Measurements from ENCODE around the gene CAPN2. TPM values are rescaled to one million over a fixed set of nuclear protein-coding genes. Genes with fewer than 3 reads are reported as not detected.
"Not testable (repeated sequence)": the region's sequence is repeated elsewhere in the genome, so short reads cannot be mapped to it uniquely, and the experiment has no call there.

Gene CAPN2
- polyA plus RNA-seq, 3 donors = 177 to 223 (median 191) TPM

- no peak for DNase-seq
These were observed 21.8 kb downstream of the CAPN2 start for GRCh38 chr1:223733898-223734852.

DNA sequence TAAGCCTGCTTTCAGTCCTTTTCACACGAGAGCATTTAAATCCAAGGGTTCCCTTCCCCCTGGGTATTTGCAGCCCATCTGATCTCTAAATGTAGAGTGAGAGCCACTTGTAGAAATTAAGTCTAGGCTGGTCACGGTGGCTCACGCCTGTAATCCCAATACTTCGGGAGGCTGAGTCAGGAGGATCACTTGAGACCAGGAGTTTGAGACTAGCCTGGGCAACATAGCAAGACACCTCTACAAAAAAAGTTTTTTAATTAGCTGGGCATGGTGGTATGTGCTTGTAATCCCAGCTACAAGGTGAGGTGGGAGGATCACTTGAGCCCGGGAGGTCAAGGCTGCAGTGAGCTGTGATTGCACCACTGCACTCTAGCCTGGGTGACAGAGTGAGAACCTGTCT lies 24.3 kb downstream of the CAPN2 start:
- DNase-seq = not testable (repeated sequence)

GRCh38 chr1:223737342-223737741 lies 25.0 kb downstream of the CAPN2 start:
- DNase-seq = no peak

DNA sequence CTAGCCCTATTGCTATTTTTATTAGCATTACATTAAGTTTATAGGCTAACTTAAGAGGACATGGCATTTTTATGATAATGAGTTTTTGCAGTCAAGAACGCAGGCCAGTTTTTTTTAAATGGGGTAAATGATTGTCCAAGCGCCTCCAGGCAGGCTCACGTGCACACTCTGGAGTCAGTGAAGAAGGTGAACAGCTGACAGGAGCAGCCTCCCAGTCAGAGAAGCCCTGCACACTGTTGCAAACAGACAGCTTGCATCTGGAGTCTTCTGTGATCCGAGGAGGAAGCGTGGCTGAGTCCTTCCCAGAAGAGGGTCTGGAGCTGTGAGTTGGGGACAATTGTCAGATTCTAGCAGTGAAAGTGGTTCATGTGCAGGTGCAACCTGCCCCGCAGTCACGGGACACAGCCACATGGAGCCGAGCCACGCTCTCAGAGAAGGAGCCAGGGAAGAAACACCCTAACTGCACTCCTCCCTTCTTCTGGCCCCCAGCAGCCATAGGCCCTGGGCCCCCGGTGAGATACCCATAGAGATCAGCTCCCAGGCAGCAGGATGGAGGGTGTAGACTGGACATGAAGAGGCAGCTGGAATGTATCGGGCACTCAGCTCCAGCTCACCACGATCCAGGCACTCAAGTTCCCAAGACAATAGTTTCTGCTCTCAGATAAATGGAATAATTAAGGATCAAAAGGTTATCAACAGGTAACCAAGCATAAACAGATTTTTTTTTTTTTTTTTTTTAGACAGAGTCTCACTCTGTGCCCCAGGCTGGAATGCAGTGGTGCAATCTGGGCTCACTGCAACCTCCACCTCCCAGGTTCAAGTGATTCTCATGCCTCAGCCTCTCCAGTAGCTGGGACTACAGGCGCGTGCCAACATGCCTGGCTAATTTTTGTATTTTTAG lies 26.4 kb downstream of the CAPN2 start:
- DNase-seq = peak; percentile 81

DNA sequence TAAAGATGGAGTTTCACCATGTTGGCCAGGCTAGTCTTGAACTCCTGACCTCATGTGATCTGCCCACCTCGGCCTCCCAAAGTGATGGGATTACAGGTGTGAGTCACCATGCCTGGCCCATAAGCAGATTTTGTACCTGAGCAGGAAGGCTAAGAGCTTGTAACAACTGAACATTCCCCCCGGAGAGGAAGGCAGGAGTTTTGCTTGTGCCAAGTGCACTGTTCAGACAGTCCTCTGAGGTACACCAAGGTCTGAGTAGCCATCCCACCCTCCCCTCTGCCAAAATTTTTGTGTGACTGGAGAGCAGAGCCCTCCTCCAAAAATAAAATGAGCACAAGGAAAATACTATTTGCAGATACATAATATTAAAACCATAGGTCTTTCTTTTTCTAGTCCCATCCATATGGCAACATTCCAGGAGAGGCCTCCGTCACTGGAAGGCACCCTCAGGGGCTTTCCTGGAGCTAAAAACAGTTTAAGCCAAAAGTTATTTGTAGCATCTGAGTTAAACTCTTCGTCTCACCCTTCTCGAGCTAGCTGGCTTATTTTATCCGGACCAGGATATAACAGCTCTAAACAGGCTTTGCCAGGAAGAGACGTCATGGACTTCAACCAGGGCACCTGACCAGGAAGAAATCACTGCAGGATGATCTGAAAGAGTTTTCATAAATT lies 27.2 kb downstream of the CAPN2 start:
- no peak for DNase-seq

DNA sequence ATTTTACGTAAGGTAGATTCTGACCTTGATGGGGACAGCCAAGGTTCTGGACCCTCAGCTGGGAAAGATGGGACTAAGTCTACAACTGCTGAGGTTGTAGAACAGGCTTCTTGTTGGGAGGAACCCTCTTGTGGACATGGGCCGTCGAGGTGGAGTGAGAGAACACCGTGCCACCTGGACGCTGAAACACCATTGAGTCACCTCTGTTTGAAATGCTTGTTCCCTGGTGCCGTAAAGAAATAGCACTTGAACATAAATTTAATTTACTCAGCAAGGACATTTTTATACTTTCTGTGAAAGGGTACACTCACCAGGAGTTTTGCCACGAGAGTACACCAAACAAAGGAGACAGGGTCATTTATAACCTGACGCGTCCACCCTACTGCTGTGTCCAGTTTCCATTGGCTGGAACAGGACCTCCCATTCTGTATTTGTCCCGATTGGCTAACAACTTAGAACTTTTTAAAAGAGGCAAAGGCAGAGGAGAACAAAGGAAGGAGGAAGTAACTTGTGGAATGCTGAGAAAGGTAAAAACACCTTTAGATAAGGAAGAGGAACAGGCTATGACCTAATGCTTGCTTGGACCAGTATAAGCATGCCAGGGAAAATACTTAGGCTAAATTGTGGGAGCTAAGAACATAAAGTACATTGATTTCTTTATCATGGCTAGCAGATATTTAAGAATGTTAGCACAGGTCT lies 27.8 kb downstream of the CAPN2 start:
- not testable (repeated sequence) for DNase-seq

- DNase-seq = no peak
These were observed 29.5 kb downstream of the CAPN2 start for GRCh38 chr1:223741861-223742260.

DNA sequence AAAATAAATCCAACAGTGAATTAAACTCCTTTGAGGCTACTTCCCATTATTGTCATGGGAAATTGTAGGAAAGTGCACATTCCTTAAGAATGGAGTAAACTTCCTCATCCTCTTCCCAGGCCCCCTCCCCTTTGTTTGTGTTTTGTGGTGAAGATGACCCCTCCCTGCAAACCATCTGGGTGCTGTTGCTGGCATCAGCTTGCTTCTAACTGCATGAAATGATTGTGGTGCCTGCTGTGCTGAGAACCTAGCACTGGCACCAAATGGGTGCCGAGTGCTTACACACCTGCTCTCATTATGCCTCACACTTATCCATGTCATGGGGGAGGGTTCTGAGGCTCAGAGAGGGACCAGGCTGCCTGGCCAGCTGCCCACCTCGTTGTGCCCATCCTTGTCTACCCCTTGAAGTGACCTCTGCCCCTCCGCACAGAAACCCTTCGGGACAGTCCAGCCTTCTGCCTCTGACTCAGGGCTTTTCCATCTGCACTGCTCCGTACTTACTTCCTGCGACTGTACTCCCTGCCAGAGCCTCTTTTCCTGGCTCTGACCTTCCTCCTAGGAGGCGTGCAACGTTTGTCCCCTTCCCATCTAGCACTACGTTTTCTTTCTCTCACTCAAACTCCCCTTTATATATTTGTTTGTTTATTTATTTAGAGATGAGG lies 30.6 kb downstream of the CAPN2 start:
- no peak for DNase-seq

GRCh38 chr1:223745731-223746130 lies 33.4 kb downstream of the CAPN2 start:
- no peak for DNase-seq

- no peak for DNase-seq
These were observed 35.5 kb downstream of the CAPN2 start for GRCh38 chr1:223747838-223748335.

- no peak for DNase-seq
These were observed 36.0 kb downstream of the CAPN2 start for GRCh38 chr1:223748405-223748772.

GRCh38 chr1:223748773-223749733 lies 36.7 kb downstream of the CAPN2 start:
- DNase-seq = no peak

- no peak for DNase-seq
These were observed 38.6 kb downstream of the CAPN2 start for GRCh38 chr1:223750730-223751570.

DNA sequence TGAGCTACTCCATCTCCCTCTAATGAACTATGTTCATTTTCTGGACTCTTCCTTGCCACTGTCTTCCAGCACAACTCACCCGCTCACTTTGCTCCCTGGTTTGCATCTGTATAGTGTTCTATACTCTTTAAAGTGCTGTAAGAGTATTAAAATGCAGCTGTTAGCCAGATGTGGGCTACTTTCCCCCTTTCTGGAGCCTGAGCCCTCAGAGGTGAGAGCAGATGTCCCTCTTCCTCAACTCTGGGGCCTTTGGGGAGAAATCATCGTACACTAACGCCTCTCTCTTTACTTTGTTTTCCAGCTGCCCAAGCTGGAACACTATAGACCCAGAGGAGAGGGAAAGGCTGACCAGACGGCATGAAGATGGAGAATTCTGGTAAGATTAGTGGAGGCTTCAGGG lies 39.4 kb downstream of the CAPN2 start:
- DNase-seq = no peak

DNA sequence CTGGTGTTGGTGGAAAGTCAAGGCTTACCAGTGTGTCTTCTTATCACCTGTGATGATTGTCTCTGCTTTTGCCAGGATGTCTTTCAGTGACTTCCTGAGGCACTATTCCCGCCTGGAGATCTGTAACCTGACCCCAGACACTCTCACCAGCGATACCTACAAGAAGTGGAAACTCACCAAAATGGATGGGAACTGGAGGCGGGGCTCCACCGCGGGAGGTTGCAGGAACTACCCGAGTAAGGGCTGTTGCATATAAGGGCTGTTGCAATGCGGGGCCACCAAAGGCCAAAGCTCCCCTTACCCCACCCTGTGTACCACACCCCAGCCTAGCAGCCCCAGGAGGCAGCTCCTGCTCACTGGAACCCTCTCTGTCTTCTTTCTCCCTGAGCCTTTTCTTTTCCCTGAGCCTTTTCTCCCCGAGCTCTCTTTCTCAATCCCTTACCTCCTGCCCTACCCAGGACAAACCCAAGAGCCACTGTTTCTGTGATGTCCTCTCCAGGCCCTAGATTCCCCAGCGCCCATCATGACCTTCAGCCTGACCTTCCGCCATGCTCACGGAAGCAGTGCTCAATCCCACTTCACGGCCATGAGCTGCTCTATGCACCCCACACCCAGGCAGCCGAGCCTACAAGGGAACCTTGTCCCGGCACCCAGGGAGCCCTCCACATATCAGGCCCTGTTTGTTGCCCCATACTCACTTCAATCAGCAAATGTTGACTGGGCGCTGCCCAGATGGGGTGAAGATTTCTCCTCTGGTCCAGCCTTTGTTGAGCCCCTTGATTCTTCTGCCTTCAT lies 40.6 kb downstream of the CAPN2 start:
- DNase-seq = no peak

- no peak for DNase-seq
These were observed 42.5 kb downstream of the CAPN2 start for GRCh38 chr1:223754681-223755431.

- no peak for DNase-seq
These were observed 43.1 kb downstream of the CAPN2 start for GRCh38 chr1:223755432-223755792.
